Endothelial cell of umbilical vein (primary cell): ENCODE results near the gene PKP4. TPM values are rescaled to one million over a fixed set of nuclear protein-coding genes. Genes with fewer than 3 reads are reported as not detected.

Experiments used
- BruUV-seq: library from RNA; stranded (reverse); fragments of 400-500 nt; replicated peaks from 2 replicates; lab custom pipeline; 2021; lab: Mats Ljungman, UMichigan
- CTCF ChIA-PET: fragments of 300-600, 350-600 bp; sonication (Branson Sonifier 250); formaldehyde crosslinking; loops from one replicate; lab custom pipeline; 2021; ENCODE audit warnings: antibody characterized with exemption, inconsistent platforms; lab: Charles Lee
- POLR2A ChIA-PET: fragments of 300-600, 350-600 bp; sonication (Branson Sonifier 250); formaldehyde crosslinking; loops from one replicate; lab custom pipeline; 2021; ENCODE audit warnings: antibody characterized with exemption, inconsistent platforms; lab: Charles Lee
- DNase-seq: peaks from one replicate; pipeline ENCODE4 v3.0.0-alpha.2; 2011; ENCODE audit warnings: low read depth, low spot score
- FAIRE-seq: peaks from 2 replicates; lab custom pipeline; 2011; peaks lifted over from hg19 to GRCh38; lab: Jason Lieb, UNC
- H2AFZ ChIP-seq: 2 replicates; pipeline ENCODE4 v1.6.0; 2012; ENCODE audit warnings: low read depth, low read length, control low read depth, inconsistent platforms
- H3K27ac ChIP-seq: 2 replicates; pipeline ENCODE4 v1.5.1; 2011; ENCODE audit warnings: low read depth, mild to moderate bottlenecking, control low read depth, low read length, moderate library complexity; ENCODE audit not compliant: insufficient read depth
- H3K27me3 ChIP-seq, 2 experiments: 2 replicates each; pipeline versions ENCODE4 v1.6.0 to v1.6.1; 2011; ENCODE audit warnings: low read length in 2 of 2, mixed read lengths in 1 of 2; ENCODE audit not compliant: control insufficient read depth in 2 of 2, insufficient read depth in 2 of 2
- H3K36me3 ChIP-seq, 2 experiments: 2 replicates in 1 of 2; 3 replicates in 1 of 2; pipeline ENCODE4 v1.5.1; 2011; ENCODE audit warnings: low read length in 2 of 2, mild to moderate bottlenecking in 1 of 2, moderate library complexity in 1 of 2; ENCODE audit not compliant: control insufficient read depth in 2 of 2, insufficient read depth in 2 of 2; ENCODE audit errors: extremely low read depth in 1 of 2
- H3K4me1 ChIP-seq: 3 replicates; pipeline ENCODE4 v1.5.1; 2011; ENCODE audit warnings: mild to moderate bottlenecking, low read length; ENCODE audit not compliant: control insufficient read depth, insufficient read depth; ENCODE audit errors: extremely low read depth
- H3K4me2 ChIP-seq: 2 replicates; pipeline ENCODE4 v1.6.1; 2011; ENCODE audit warnings: low read length, control low read depth, mixed read lengths; ENCODE audit not compliant: insufficient read depth
- H3K4me3 ChIP-seq, 3 experiments: fragments of 200-600 bp in 1 of 3; sonication (generic), shearing (Covaris generic) in 1 of 3; replicated peaks in 1 of 3; 2 replicates each; pipeline ENCODE4 v1.5.1; 2011 to 2016; ENCODE audit warnings: control low read depth in 3 of 3, low read length in 3 of 3, mild to moderate bottlenecking in 2 of 3, inconsistent platforms in 1 of 3, low read depth in 1 of 3, moderate library complexity in 1 of 3; ENCODE audit not compliant: insufficient read depth in 1 of 3
- H3K79me2 ChIP-seq: 2 replicates; pipeline ENCODE4 v1.6.0; 2012; ENCODE audit warnings: low read length, inconsistent platforms; ENCODE audit not compliant: control insufficient read depth, insufficient read depth
- H3K9ac ChIP-seq: replicated peaks from 2 replicates; pipeline ENCODE3; 2011; ENCODE audit warnings: low read length, control low read depth; ENCODE audit not compliant: insufficient read depth; ENCODE audit errors: extremely low read depth
- H3K9me1 ChIP-seq: replicated peaks from 3 replicates; pipeline ENCODE4 v1.6.0; 2011; ENCODE audit warnings: mild to moderate bottlenecking, low read length; ENCODE audit not compliant: control insufficient read depth, insufficient read depth; ENCODE audit errors: extremely low read depth
- H3K9me3 ChIP-seq: replicated peaks from 2 replicates; pipeline ENCODE4 v1.5.1; 2012; ENCODE audit warnings: low read length, inconsistent platforms; ENCODE audit not compliant: control insufficient read depth, insufficient read depth
- H4K20me1 ChIP-seq: replicated peaks from 2 replicates; pipeline ENCODE3; 2011; ENCODE audit warnings: mild to moderate bottlenecking, low read length; ENCODE audit not compliant: control insufficient read depth, insufficient read depth; ENCODE audit errors: extremely low read depth
- EZH2 ChIP-seq: IDR thresholded peaks from 2 replicates; pipeline ENCODE4 v1.6.1; 2012; ENCODE audit warnings: borderline replicate concordance, low read depth, mild to moderate bottlenecking, moderate library complexity, low read length, inconsistent platforms; ENCODE audit not compliant: severe bottlenecking
- FOS ChIP-seq: IDR thresholded peaks from 2 replicates; pipeline ENCODE4 v1.6.1; 2011; ENCODE audit warnings: mild to moderate bottlenecking, low read length, moderate library complexity, borderline replicate concordance; ENCODE audit not compliant: insufficient read depth
- GATA2 ChIP-seq: IDR thresholded peaks from 2 replicates; pipeline ENCODE4 v1.7.0; 2011; ENCODE audit warnings: low read depth, mild to moderate bottlenecking, moderate library complexity, mixed read lengths, low read length; ENCODE audit not compliant: insufficient read length, insufficient read depth
- JUN ChIP-seq: IDR thresholded peaks from 2 replicates; pipeline ENCODE4 v1.6.1; 2011; ENCODE audit warnings: borderline replicate concordance, low read depth; ENCODE audit not compliant: insufficient read length, insufficient read depth
- MYC ChIP-seq: IDR thresholded peaks from one replicate; pipeline ENCODE4 v1.6.1; 2011; ENCODE audit warnings: mild to moderate bottlenecking, low read depth, low read length
- POLR2A ChIP-seq: IDR thresholded peaks from 2 replicates; pipeline ENCODE4 v1.6.1; 2012; ENCODE audit warnings: low read depth, mild to moderate bottlenecking, control low read depth, low read length
- POLR2AphosphoS5 ChIP-seq: IDR thresholded peaks from 2 replicates; pipeline ENCODE4 v1.6.1; 2012; ENCODE audit warnings: low read depth, mild to moderate bottlenecking, control low read depth, low read length, moderate library complexity; ENCODE audit not compliant: insufficient read depth
- dilution Hi-C: fragments of 300-500 bp; cut with MboI; formaldehyde crosslinking; loops from one replicate; pipeline ENCODE4 v1.15.0; 2019; ENCODE audit warnings: low sequenced_read_pairs; ENCODE audit not compliant: extremely low pct_ligation_motif_present
- intact Hi-C: fragments of 100-400 bp; cut with micrococcal nuclease; formaldehyde crosslinking; loops from one replicate; pipeline ENCODE4 v1.10.0; 2022
- polyA plus RNA-seq, 4 experiments: library from polyadenylated mRNA; depleted of rRNA in 3 of 4; stranded (reverse) in 3 of 4; unstranded in 1 of 4; fragments of >200 nt; gene quantifications; 2 replicates each; pipeline versions ENCODE4 v1.2.1 to v1.2.3, GENCODE V29; 2011 to 2012; ENCODE audit warnings: missing spikeins in 1 of 4
- total RNA-seq: library from RNA; stranded (reverse); gene quantifications from 2 replicates; pipeline ENCODE4 v1.2.3, GENCODE V29; 2021
- TF ChIP-seq, protein P1 (sequence below), 2 donors: IDR thresholded peaks; 1 replicate in 1 of 2; 2 replicates in 1 of 2; pipeline ENCODE4 v1.5.1; 2011; ENCODE audit warnings: low read length in 2 of 2, mild to moderate bottlenecking in 2 of 2, moderate library complexity in 2 of 2, control low read depth in 1 of 2, inconsistent platforms in 1 of 2, low read depth in 1 of 2; ENCODE audit not compliant: insufficient read depth in 1 of 2; ENCODE audit errors: extremely low read depth in 1 of 2
- TF ChIP-seq, protein P2 (sequence below): IDR thresholded peaks from 2 replicates; pipeline ENCODE4 v1.6.1; 2011; ENCODE audit not compliant: insufficient read depth, insufficient read length

PKP4 gene
- total and polyA plus RNA-seq, 2 donors (not counting 3 experiments of a cell fraction or from before 2014, with no cell fraction given) = 35.4 to 68.5 TPM

DNA sequence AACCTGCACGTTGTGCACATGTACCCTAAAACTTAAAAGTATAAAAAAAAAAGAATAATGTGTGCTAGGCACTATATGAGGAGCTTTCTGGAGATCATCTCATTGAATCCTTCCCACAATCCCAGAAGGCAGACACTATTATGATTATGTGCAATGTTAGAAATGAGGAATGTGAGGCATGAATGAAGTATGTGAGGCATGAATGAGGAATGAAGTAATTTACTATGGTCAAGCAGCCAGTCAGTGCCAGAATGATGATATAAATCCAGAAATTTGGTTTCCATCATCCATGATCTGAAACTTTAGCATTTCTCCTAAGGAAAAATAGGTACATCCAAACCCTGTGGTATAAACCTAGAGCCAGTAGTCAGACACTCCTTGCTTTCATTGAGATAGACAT, 42.2 kb upstream of the PKP4 start:
- H3K79me2 ChIP-seq = no peaks in the 10 kb centered on the region
- H3K4me3 ChIP-seq = no peak overlapping the region
- no peak for DNase-seq
- TF ChIP-seq, protein P1, sequence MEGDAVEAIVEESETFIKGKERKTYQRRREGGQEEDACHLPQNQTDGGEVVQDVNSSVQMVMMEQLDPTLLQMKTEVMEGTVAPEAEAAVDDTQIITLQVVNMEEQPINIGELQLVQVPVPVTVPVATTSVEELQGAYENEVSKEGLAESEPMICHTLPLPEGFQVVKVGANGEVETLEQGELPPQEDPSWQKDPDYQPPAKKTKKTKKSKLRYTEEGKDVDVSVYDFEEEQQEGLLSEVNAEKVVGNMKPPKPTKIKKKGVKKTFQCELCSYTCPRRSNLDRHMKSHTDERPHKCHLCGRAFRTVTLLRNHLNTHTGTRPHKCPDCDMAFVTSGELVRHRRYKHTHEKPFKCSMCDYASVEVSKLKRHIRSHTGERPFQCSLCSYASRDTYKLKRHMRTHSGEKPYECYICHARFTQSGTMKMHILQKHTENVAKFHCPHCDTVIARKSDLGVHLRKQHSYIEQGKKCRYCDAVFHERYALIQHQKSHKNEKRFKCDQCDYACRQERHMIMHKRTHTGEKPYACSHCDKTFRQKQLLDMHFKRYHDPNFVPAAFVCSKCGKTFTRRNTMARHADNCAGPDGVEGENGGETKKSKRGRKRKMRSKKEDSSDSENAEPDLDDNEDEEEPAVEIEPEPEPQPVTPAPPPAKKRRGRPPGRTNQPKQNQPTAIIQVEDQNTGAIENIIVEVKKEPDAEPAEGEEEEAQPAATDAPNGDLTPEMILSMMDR (IDR thresholded peaks at IDR 0.05; ENCODE audit: extremely low read depth in 1 of 2, insufficient read depth in 1 of 2, low read depth in 1 of 2, low read length in 2 of 2) = no peak
- TF ChIP-seq MYC (no peak), FOS (no peak), JUN (no peak), POLR2A (no peak)
- TF ChIP-seq, protein P2, sequence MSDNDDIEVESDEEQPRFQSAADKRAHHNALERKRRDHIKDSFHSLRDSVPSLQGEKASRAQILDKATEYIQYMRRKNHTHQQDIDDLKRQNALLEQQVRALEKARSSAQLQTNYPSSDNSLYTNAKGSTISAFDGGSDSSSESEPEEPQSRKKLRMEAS = no peak
- no TSS peak for BruUV-seq
- CTCF ChIA-PET = no interaction called here
- dilution Hi-C loops = no loop called here
- H3K4me2 ChIP-seq = no peak overlapping the region
- FAIRE-seq = no peak
- no peak overlapping the region for H3K27ac ChIP-seq
- H3K27me3 ChIP-seq = peaks cover 2 to 9% of the 10 kb centered on the region in 2 experiments
- no peaks in the 10 kb centered on the region for H3K9me1 ChIP-seq
- H3K9ac ChIP-seq = no peak overlapping the region
- no peak overlapping the region for H2AFZ ChIP-seq
- H4K20me1 ChIP-seq = no peaks in the 10 kb centered on the region
- intact Hi-C loops = no loop called here
- H3K36me3 ChIP-seq = no peaks in the 10 kb centered on the region
- POLR2A ChIA-PET = no interaction called here
- H3K9me3 ChIP-seq = no peaks in the 10 kb centered on the region
- H3K4me1 ChIP-seq = no peaks in the 10 kb centered on the region

GRCh38 chr2:158432117-158432516, 24.6 kb upstream of the PKP4 start:
- no peak overlapping the region for H2AFZ ChIP-seq
- no peaks in the 10 kb centered on the region for H3K79me2 ChIP-seq
- H4K20me1 ChIP-seq = no peaks in the 10 kb centered on the region
- no peaks in the 10 kb centered on the region for H3K4me1 ChIP-seq
- H3K27ac ChIP-seq = no peak overlapping the region
- ChIA-PET POLR2A (no interaction called here), CTCF (interaction anchor here (0.9 kb wide), 1 partner anchor 10 kb away, joined by 3 read pairs; no protein-coding TSS in a partner anchor)
- no peak for DNase-seq
- no peaks in the 10 kb centered on the region for H3K9me1 ChIP-seq
- dilution Hi-C loops = no loop called here
- no TSS peak for BruUV-seq
- no peak for FAIRE-seq
- H3K4me2 ChIP-seq = no peak overlapping the region
- no peaks in the 10 kb centered on the region for H3K27me3 ChIP-seq
- TF ChIP-seq GATA2 = no peak
- no peak for TF ChIP-seq EZH2
- TF ChIP-seq MYC = no peak
- TF ChIP-seq, protein P1 (IDR thresholded peaks at IDR 0.05; ENCODE audit: extremely low read depth in 1 of 2, insufficient read depth in 1 of 2, low read depth in 1 of 2, low read length in 2 of 2) = no peak
- no peak for TF ChIP-seq POLR2A
- TF ChIP-seq, protein P2 = no peak
- TF ChIP-seq POLR2AphosphoS5 = no peak
- TF ChIP-seq JUN = no peak
- no peak for TF ChIP-seq FOS
- intact Hi-C loops = no loop called here
- H3K9me3 ChIP-seq = no peaks in the 10 kb centered on the region
- H3K4me3 ChIP-seq = no peak overlapping the region
- no peak overlapping the region for H3K9ac ChIP-seq
- H3K36me3 ChIP-seq = no peaks in the 10 kb centered on the region
